Hepatocyte (in vitro differentiated cells): ENCODE measurements around the gene JARID2. TPM values are rescaled to one million over a fixed set of nuclear protein-coding genes. Genes with fewer than 3 reads are reported as not detected.

ENCODE experiments used
- DNase-seq: peaks from one replicate; pipeline ENCODE4 v3.0.0-alpha.2; 2016; ENCODE audit warnings: low spot score
- H2AFZ ChIP-seq: fragments of 200-600 bp; sonication (generic); 2 replicates; pipeline ENCODE4 v1.6.0; 2016; ENCODE audit warnings: antibody characterized with exemption, mild to moderate bottlenecking
- H3K27ac ChIP-seq: fragments of 200-600 bp; sonication (generic); 2 replicates; pipeline ENCODE4 v1.5.1; 2016; ENCODE audit warnings: mild to moderate bottlenecking
- H3K27me3 ChIP-seq: fragments of 200-600 bp; sonication (generic); 2 replicates; pipeline ENCODE4 v1.6.1; 2016
- H3K36me3 ChIP-seq: fragments of 200-600 bp; sonication (generic); replicated peaks from 2 replicates; pipeline ENCODE4 v1.5.1; 2016; ENCODE audit warnings: low read depth; ENCODE audit not compliant: insufficient read depth
- H3K4me1 ChIP-seq: fragments of 200-600 bp; sonication (generic); 2 replicates; pipeline ENCODE4 v1.5.1; 2016; ENCODE audit warnings: mild to moderate bottlenecking, moderate library complexity; ENCODE audit not compliant: insufficient read depth
- H3K4me2 ChIP-seq: fragments of 200-600 bp; sonication (generic); 2 replicates; pipeline ENCODE4 v1.6.0; 2016
- H3K4me3 ChIP-seq: fragments of 200-600 bp; sonication (generic); 2 replicates; pipeline ENCODE4 v1.5.1; 2016; ENCODE audit warnings: mild to moderate bottlenecking
- H3K79me2 ChIP-seq: fragments of 200-600 bp; sonication (generic); 2 replicates; pipeline ENCODE4 v1.6.0; 2017; ENCODE audit warnings: mild to moderate bottlenecking
- H3K9me2 ChIP-seq: fragments of 200-600 bp; sonication (generic); replicated peaks from 2 replicates; pipeline ENCODE4 v1.6.0; 2017; ENCODE audit warnings: mild to moderate bottlenecking; ENCODE audit not compliant: insufficient read depth
- H3K9me3 ChIP-seq: fragments of 200-600 bp; sonication (generic); 2 replicates; pipeline ENCODE4 v1.5.1; 2016; ENCODE audit warnings: low read depth, mild to moderate bottlenecking
- H4K20me1 ChIP-seq: fragments of 200-600 bp; sonication (generic); 2 replicates; pipeline ENCODE4 v1.6.0; 2016; ENCODE audit warnings: mild to moderate bottlenecking; ENCODE audit not compliant: insufficient read depth, poor library complexity, severe bottlenecking
- CTCF ChIP-seq: fragments of 200-600 bp; sonication (generic); IDR thresholded peaks from 2 replicates; pipeline ENCODE4 v1.5.1; 2016; ENCODE audit warnings: antibody characterized with exemption, mild to moderate bottlenecking; ENCODE audit not compliant: poor library complexity
- EZH2 ChIP-seq: fragments of 200-600 bp; sonication (generic); IDR thresholded peaks from 2 replicates; pipeline ENCODE4 v1.6.1; 2016; ENCODE audit warnings: antibody characterized with exemption, mild to moderate bottlenecking, borderline replicate concordance
- EZH2phosphoT487 ChIP-seq: fragments of 200-600 bp; sonication (generic); IDR thresholded peaks from one replicate; pipeline ENCODE4 v1.6.1; 2018; ENCODE audit warnings: antibody characterized with exemption, mild to moderate bottlenecking, low read depth, moderate library complexity; ENCODE audit not compliant: unreplicated experiment, severe bottlenecking
- WGBS: methylation state at CpG from one replicate; pipeline ENCODE4 v1.1.6; 2016; ENCODE audit warnings: low lambda C conversion rate; ENCODE audit errors: missing lambda C conversion rate; 5-methylcytosine and 5-hydroxymethylcytosine counted together
- polyA plus RNA-seq: library from polyadenylated mRNA; unstranded; fragments of >200 nt; fragmentation: Nextera tagmentation; extraction: Ambion mirVana; gene quantifications from 2 replicates; pipeline ENCODE4 v1.2.1, GENCODE V29; 2016
- total RNA-seq: library from RNA; depleted of rRNA; stranded (reverse); fragments of >200 nt; gene quantifications from 2 replicates; pipeline ENCODE4 v1.2.3, GENCODE V29; 2014

Gene JARID2
- total and polyA plus RNA-seq, 2 experiments from 2014 or later: 4.6 to 11.6 TPM

- Histone ChIP-seq H3K79me2 (no peaks in the 10 kb centered on the region), H3K36me3 (no peaks in the 10 kb centered on the region), H3K27ac (peak overlapping the region; percentile 18), H3K4me1 (peaks cover 5% of the 10 kb centered on the region), H3K27me3 (no peaks in the 10 kb centered on the region), H4K20me1 (no peaks in the 10 kb centered on the region), H3K4me3 (no peak overlapping the region), H2AFZ (no peak overlapping the region), H3K4me2 (no peak overlapping the region), H3K9me3 (no peaks in the 10 kb centered on the region), H3K9me2 (no peaks in the 10 kb centered on the region)
- WGBS: 85% methylated on average over 3 of the region's 3 CpGs
- DNase-seq: no peak
- no peak for TF ChIP-seq EZH2
- TF ChIP-seq CTCF: no peak
- TF ChIP-seq EZH2phosphoT487: no peak
Observed at GRCh38 chr6:15535495-15536197, 289.8 kb downstream of the JARID2 start.

DNA sequence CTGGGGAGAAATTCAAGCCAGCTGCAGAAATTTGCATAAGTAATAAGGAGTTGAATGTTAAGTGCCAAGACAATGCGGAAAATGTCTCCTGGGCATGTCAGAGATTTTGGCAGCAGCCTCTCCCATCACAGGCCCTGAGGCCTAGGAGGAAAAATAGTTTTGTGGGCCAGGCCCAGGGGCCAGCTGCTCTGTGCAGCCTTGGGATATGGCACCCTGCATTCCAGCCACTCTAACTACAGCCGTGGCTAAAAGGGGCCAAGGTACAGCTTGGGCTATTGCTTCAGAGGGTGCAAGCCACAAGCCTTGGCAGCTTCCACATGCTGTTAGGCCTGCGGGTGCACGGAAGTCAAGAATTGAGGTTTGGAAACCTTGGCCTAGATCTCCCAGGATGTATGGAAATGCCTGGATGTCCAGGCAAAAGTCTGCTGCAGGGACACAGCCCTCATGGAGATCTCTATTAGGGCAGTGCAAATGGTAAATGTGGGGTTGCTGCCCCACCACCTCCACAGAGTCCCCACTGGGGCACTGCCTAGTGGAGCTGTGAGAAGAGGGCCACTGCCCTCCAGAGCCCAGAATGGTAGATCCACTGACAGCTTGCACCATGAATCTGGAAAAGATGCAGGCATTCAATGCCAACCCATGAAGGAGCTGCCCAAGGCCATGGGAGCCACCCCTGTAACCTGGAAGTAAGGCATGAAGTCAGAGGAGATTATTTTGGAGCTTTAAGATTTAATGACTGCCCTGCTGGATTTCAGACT, 290.5 kb downstream of the JARID2 start:
- H3K27me3 ChIP-seq: no peaks in the 10 kb centered on the region
- DNase-seq: no peak
- no peak overlapping the region for H3K4me3 ChIP-seq
- no peaks in the 10 kb centered on the region for H3K9me3 ChIP-seq
- H4K20me1 ChIP-seq: no peaks in the 10 kb centered on the region
- no peak overlapping the region for H3K4me2 ChIP-seq
- peaks cover 5% of the 10 kb centered on the region for H3K4me1 ChIP-seq
- no peaks in the 10 kb centered on the region for H3K79me2 ChIP-seq
- 77% methylated on average over 4 of the region's 4 CpGs for WGBS
- H3K36me3 ChIP-seq: no peaks in the 10 kb centered on the region
- no peak overlapping the region for H3K27ac ChIP-seq
- TF ChIP-seq CTCF (no peak), EZH2phosphoT487 (no peak), EZH2 (no peak)
- no peak overlapping the region for H2AFZ ChIP-seq
- no peaks in the 10 kb centered on the region for H3K9me2 ChIP-seq

DNA sequence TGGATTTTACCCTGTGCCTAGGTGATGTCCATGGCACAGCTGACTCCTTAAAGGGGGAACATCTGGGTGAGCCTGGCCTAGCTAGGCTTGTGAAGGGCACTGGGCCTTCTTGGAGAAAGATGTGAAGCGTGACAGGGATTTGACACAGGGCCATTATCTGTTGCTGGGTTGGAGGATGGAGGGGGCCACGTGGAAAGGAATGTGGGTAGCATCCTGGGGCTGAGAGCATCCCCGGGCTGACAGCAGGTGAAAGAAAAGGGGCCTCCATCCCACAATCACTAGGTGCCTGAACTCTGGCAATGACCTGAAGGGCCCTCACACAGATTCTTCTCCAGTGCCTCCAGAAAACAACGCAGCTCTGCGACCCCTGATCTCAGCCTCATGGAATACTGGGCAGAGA, 292.2 kb downstream of the JARID2 start:
- DNase-seq: no peak
- H3K27me3 ChIP-seq: no peaks in the 10 kb centered on the region
- TF ChIP-seq EZH2 (no peak), CTCF (no peak), EZH2phosphoT487 (no peak)
- H3K4me1 ChIP-seq: peaks cover 5% of the 10 kb centered on the region
- no peaks in the 10 kb centered on the region for H4K20me1 ChIP-seq
- 91% methylated on average over 5 of the region's 5 CpGs for WGBS
- H3K79me2 ChIP-seq: no peaks in the 10 kb centered on the region
- no peak overlapping the region for H3K4me2 ChIP-seq
- no peak overlapping the region for H3K27ac ChIP-seq
- no peak overlapping the region for H2AFZ ChIP-seq
- H3K4me3 ChIP-seq: no peak overlapping the region
- H3K9me2 ChIP-seq: no peaks in the 10 kb centered on the region
- H3K9me3 ChIP-seq: no peaks in the 10 kb centered on the region
- no peaks in the 10 kb centered on the region for H3K36me3 ChIP-seq
